Type B pancreatic cell (in vitro differentiated cells): Measurements from ENCODE around the gene CPNE4. TPM values are rescaled to one million over a fixed set of nuclear protein-coding genes. Genes with fewer than 3 reads are reported as not detected.

Experiments used
- DNase-seq: peaks from one replicate; pipeline ENCODE4 v3.0.0; 2021; ENCODE audit warnings: mixed read lengths; ENCODE audit not compliant: unreplicated experiment; ENCODE audit errors: extremely low spot score
- H3K27ac Mint-ChIP-seq: 2 replicates; pipeline ENCODE4 v1.8.0; 2021; ENCODE audit warnings: mild to moderate bottlenecking, mixed read lengths
- H3K27me3 Mint-ChIP-seq: 2 replicates; pipeline ENCODE4 v1.8.0; 2021; ENCODE audit warnings: mixed read lengths
- H3K36me3 Mint-ChIP-seq: 2 replicates; pipeline ENCODE4 v1.8.0; 2021; ENCODE audit warnings: mixed read lengths
- H3K4me1 Mint-ChIP-seq: one replicate; pipeline ENCODE4 v1.8.0; 2021; ENCODE audit warnings: mixed read lengths; ENCODE audit not compliant: unreplicated experiment
- H3K4me3 Mint-ChIP-seq: 2 replicates; pipeline ENCODE4 v1.8.0; 2021; ENCODE audit warnings: mild to moderate bottlenecking, mixed read lengths
- H3K9me3 Mint-ChIP-seq: 2 replicates; pipeline ENCODE4 v1.8.0; 2021; ENCODE audit warnings: mixed read lengths
- total RNA-seq: library from RNA; stranded (reverse); gene quantifications from 2 replicates; pipeline ENCODE4 v1.2.1, GENCODE V29; 2021; ENCODE audit warnings: low replicate concordance
- TF ChIP-seq, protein P1 (sequence below): fragments of 200-600 bp; sonication (generic); conservative IDR thresholded peaks from 2 replicates; pipeline ENCODE4 v1.5.0; 2021; ENCODE audit warnings: antibody characterized with exemption, mild to moderate bottlenecking

Gene CPNE4
- total RNA-seq, 1 donor from 2014 or later: 5.2 TPM

DNA sequence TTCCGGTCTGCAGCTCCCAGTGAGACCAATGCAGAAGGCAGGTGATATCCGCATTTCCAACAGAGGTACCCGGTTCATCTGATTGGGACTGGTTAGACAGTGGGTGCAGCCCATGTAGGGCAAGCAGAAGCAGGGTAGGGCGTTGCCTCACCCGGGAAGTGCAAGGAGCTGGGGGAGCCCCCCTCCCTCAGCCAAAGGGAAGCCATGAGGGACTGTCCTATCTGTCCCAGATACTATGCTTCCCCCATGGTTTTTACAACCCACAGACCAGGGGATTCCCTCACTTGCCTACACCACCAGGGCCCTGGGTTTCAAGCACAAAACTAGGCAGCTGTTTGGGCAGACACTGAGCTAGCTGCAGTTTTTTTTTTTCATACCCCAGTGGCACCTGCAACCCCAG lies 71.8 kb downstream of the CPNE4 start:
- H3K4me1 Mint-ChIP-seq: peaks cover 1% of the 10 kb centered on the region
- no peak overlapping the region for H3K27ac Mint-ChIP-seq
- no peak overlapping the region for H3K4me3 Mint-ChIP-seq
- no peak for DNase-seq
- H3K36me3 Mint-ChIP-seq: no peaks in the 10 kb centered on the region
- no peaks in the 10 kb centered on the region for H3K9me3 Mint-ChIP-seq
- H3K27me3 Mint-ChIP-seq: peaks cover 8% of the 10 kb centered on the region
- TF ChIP-seq, protein P1, sequence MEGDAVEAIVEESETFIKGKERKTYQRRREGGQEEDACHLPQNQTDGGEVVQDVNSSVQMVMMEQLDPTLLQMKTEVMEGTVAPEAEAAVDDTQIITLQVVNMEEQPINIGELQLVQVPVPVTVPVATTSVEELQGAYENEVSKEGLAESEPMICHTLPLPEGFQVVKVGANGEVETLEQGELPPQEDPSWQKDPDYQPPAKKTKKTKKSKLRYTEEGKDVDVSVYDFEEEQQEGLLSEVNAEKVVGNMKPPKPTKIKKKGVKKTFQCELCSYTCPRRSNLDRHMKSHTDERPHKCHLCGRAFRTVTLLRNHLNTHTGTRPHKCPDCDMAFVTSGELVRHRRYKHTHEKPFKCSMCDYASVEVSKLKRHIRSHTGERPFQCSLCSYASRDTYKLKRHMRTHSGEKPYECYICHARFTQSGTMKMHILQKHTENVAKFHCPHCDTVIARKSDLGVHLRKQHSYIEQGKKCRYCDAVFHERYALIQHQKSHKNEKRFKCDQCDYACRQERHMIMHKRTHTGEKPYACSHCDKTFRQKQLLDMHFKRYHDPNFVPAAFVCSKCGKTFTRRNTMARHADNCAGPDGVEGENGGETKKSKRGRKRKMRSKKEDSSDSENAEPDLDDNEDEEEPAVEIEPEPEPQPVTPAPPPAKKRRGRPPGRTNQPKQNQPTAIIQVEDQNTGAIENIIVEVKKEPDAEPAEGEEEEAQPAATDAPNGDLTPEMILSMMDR: no peak

- Mint-ChIP-seq H3K4me1 (peaks cover 9% of the 10 kb centered on the region), H3K27ac (no peak overlapping the region), H3K27me3 (peaks cover 14% of the 10 kb centered on the region), H3K9me3 (no peaks in the 10 kb centered on the region), H3K4me3 (no peak overlapping the region), H3K36me3 (no peaks in the 10 kb centered on the region)
- DNase-seq: no peak
- TF ChIP-seq, protein P1: no peak
Measured at GRCh38 chr3:131960324-131960723, 74.5 kb downstream of the CPNE4 start.

- H3K9me3 Mint-ChIP-seq: peaks cover 4% of the 10 kb centered on the region
- H3K27me3 Mint-ChIP-seq: peaks cover 10% of the 10 kb centered on the region
- H3K36me3 Mint-ChIP-seq: no peaks in the 10 kb centered on the region
- H3K27ac Mint-ChIP-seq: no peak overlapping the region
- peaks cover 9% of the 10 kb centered on the region for H3K4me1 Mint-ChIP-seq
- DNase-seq: no peak
- H3K4me3 Mint-ChIP-seq: no peak overlapping the region
- TF ChIP-seq, protein P1: no peak
Measured at GRCh38 chr3:131957980-131958379, 76.8 kb downstream of the CPNE4 start.

GRCh38 chr3:131957511-131957910 lies 77.3 kb downstream of the CPNE4 start:
- no peak overlapping the region for H3K4me3 Mint-ChIP-seq

DNA sequence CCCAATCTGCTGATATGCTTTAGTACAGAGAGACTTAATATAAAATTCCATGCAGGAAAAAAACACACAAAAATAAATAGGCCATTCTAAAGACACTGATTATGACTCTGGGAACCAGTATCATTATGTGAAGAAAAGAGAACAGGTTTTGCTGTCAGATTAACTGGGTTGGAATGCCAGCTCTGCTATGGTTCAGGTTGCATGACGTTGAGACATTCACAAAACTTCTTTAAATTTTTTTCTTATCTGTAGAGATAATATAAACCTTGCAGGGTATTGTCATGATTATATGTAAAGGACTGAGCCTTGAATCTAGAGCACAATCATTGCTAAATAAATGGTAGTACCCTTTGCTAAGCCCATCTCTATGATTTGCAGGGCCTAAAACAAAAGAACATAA lies 86.0 kb downstream of the CPNE4 start:
- no peak overlapping the region for H3K27ac Mint-ChIP-seq
- peaks cover 4% of the 10 kb centered on the region for H3K9me3 Mint-ChIP-seq
- DNase-seq: no peak
- peaks cover 14% of the 10 kb centered on the region for H3K27me3 Mint-ChIP-seq
- H3K4me1 Mint-ChIP-seq: no peaks in the 10 kb centered on the region
- TF ChIP-seq, protein P1: no peak
- no peak overlapping the region for H3K4me3 Mint-ChIP-seq
- no peaks in the 10 kb centered on the region for H3K36me3 Mint-ChIP-seq

More at GRCh38 chr3:131957511-131957910, 77.3 kb downstream of the CPNE4 start:
- Mint-ChIP-seq H3K27me3 (peaks cover 10% of the 10 kb centered on the region), H3K36me3 (no peaks in the 10 kb centered on the region), H3K4me1 (peaks cover 9% of the 10 kb centered on the region), H3K27ac (no peak overlapping the region), H3K9me3 (peaks cover 4% of the 10 kb centered on the region)
- DNase-seq: no peak
- TF ChIP-seq, protein P1: no peak

DNA sequence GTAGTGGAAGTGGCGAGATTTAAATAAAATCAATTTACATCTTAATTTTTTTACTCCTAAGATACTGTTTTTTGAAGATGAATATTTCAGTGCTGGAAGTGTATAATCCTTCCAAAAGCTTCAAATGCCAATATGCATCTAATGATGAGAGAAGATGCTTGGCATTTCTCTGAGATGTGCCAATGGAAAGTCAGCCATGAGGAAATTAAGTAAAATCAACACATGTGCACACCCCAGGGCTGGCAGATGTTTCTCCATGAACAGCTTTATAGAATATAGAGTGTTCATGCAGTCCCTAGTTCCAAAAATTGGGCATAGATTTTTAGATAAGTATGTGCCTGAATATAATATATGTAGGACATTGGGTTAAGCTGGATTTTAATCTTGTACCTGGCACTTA lies 90.1 kb downstream of the CPNE4 start:
- H3K27me3 Mint-ChIP-seq: peaks cover 31% of the 10 kb centered on the region
- H3K4me1 Mint-ChIP-seq: no peaks in the 10 kb centered on the region
- DNase-seq: no peak
- H3K9me3 Mint-ChIP-seq: no peaks in the 10 kb centered on the region
- no peaks in the 10 kb centered on the region for H3K36me3 Mint-ChIP-seq
- TF ChIP-seq, protein P1: no peak
- H3K27ac Mint-ChIP-seq: no peak overlapping the region
- H3K4me3 Mint-ChIP-seq: no peak overlapping the region
